ENCODE data around the gene NUFIP1.

DNA sequence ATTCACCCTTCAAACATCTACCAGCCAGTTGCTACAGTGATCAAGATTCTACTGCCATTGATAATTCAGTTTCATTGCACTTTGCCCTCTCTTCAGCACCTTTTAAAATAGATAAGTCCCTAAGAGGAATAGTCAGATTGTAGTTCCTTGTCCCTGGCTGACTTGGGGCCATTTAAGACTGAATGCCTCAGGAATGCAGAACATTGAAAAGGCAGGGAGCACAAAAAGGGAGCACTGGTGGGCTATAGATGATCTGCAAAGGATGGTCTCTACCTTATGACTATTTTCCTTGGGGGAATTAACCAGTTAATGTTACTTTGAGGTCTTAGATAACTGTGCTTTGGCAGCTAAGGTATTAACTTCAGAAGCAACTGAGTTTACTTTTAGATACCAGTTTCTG is 46.9 kb upstream of the NUFIP1 start:
- TF ChIP-seq GATA1 (IDR thresholded peaks at IDR 0.05; ENCODE audit: low read depth, low read length) (no peak), POLR2A (IDR thresholded peaks at IDR 0.05; ENCODE audit: low read length) (no peak)
